ENCODE results near the gene COX7C. TPM values are rescaled to one million over a fixed set of nuclear protein-coding genes. Genes with fewer than 3 reads are reported as not detected.

COX7C gene
- total RNA-seq, 4 donors from 2014 or later, result 217 to 683 (median 474) TPM

DNA sequence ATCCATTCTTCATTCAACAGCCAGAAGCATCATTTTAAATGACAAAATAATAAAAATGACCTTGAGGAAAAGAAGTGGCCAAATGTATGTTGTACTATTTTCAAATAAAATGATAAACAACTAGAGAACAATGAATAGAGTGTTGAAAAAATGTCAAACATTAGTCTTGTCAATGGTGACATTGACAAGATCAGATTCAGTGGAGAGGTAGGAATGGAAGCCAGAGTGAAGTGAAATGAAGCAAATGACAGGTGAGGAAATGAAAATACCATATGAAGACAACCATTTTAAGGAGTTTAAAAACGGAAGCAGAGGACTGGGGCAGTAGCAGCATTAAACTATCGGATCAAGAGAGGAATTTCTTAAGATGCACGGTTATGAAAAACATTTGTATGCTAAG is 38.2 kb upstream of the COX7C start:
- Histone ChIP-seq H3K27ac (no peak overlapping the region), H3K27me3 (no peaks in the 10 kb centered on the region), H3K4me3 (replicated peaks in 1 of 3) (no peak overlapping the region), H3K9me3 (no peaks in the 10 kb centered on the region), H3K36me3 (no peaks in the 10 kb centered on the region), H3K4me1 (no peaks in the 10 kb centered on the region)
- DNase-seq, result no peak
- no peak for TF ChIP-seq POLR2A (IDR thresholded peaks at IDR 0.05)
- TF ChIP-seq, protein P1, sequence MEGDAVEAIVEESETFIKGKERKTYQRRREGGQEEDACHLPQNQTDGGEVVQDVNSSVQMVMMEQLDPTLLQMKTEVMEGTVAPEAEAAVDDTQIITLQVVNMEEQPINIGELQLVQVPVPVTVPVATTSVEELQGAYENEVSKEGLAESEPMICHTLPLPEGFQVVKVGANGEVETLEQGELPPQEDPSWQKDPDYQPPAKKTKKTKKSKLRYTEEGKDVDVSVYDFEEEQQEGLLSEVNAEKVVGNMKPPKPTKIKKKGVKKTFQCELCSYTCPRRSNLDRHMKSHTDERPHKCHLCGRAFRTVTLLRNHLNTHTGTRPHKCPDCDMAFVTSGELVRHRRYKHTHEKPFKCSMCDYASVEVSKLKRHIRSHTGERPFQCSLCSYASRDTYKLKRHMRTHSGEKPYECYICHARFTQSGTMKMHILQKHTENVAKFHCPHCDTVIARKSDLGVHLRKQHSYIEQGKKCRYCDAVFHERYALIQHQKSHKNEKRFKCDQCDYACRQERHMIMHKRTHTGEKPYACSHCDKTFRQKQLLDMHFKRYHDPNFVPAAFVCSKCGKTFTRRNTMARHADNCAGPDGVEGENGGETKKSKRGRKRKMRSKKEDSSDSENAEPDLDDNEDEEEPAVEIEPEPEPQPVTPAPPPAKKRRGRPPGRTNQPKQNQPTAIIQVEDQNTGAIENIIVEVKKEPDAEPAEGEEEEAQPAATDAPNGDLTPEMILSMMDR (IDR thresholded peaks at IDR 0.05), result no peak
- WGBS, 2 donors, result 78 to 85% methylated on average over 3 of the region's 3 CpGs
- intact Hi-C loops (cut with DNase I), result no loop called here

DNA sequence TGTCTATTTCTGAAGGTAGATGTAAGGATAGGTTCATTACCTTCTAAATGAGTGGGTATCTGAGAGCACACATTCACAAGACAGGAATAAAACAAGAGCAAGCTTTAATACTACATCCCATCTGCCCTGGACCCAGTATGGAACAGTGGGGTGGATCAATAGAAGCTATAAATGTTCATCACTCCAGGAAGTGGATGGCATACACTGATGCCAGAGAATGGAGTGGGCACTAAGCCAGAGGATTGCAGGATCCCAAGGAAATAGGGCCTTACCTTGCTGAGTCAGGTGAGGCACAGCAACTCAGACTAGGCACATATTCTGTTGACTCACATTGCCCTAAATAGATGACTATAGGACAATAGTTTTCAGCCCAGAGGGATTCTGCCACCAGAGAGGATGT is 21.3 kb upstream of the COX7C start:
- no peak overlapping the region for H3K27ac ChIP-seq
- DNase-seq, result no peak
- H3K27me3 ChIP-seq, result no peaks in the 10 kb centered on the region
- H3K36me3 ChIP-seq, result no peaks in the 10 kb centered on the region
- H3K4me3 ChIP-seq (replicated peaks in 1 of 3), result no peak overlapping the region
- intact Hi-C loops (cut with DNase I), result no loop called here
- no peak for TF ChIP-seq POLR2A (IDR thresholded peaks at IDR 0.05)
- TF ChIP-seq, protein P1 (IDR thresholded peaks at IDR 0.05), result no peak
- no peaks in the 10 kb centered on the region for H3K4me1 ChIP-seq
- no peaks in the 10 kb centered on the region for H3K9me3 ChIP-seq

DNA sequence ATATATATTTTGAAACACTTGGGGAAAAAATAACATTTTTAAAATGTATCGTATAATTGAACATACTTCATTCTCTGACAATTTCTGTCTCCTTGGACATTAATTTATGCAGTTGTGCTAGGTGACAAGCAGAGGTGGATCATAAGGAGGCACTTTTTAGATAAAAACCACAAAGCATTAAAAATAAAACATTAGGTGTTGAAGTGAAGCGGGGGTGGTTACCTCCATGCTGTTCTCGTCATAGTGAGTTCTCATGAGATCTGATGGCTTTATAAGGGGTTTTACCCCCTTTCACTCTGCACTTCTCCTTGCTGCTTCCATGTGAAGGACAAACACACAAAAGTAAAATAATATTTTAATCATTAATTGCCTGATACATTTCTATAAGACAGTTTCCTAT is 11.9 kb upstream of the COX7C start:
- WGBS, 2 donors, result 84 to 94% methylated on average over 3 of the region's 3 CpGs
- Histone ChIP-seq H3K4me3 (replicated peaks in 1 of 3) (no peak overlapping the region), H3K36me3 (no peaks in the 10 kb centered on the region), H3K4me1 (no peaks in the 10 kb centered on the region), H3K9me3 (no peaks in the 10 kb centered on the region), H3K27ac (no peak overlapping the region), H3K27me3 (no peaks in the 10 kb centered on the region)
- intact Hi-C loops (cut with DNase I), result no loop called here
- DNase-seq, result no peak
- no peak for TF ChIP-seq POLR2A (IDR thresholded peaks at IDR 0.05)

DNA sequence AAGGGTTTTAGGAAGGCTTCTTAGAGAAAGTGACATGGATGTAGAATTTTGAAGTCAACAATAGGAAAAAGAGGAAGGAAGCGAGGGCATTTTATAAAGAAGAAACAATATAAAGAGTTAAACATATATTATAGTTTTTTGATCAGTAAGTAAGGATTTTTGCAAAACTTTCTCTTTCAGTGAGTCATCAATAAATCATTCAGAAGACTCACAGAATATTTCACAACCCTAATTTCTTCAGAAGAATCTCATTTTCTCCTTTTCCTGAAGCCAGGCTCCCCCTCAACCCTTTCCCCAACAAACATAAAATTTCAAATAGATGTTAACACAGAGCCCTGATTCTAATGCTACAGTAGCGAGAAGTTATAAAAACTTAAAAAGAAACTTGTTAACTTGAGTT is 4.3 kb upstream of the COX7C start:
- Histone ChIP-seq H3K27me3 (no peaks in the 10 kb centered on the region), H3K27ac (no peak overlapping the region), H3K4me3 (replicated peaks in 1 of 3) (no peak overlapping the region), H3K9me3 (no peaks in the 10 kb centered on the region), H3K36me3 (no peaks in the 10 kb centered on the region), H3K4me1 (no peaks in the 10 kb centered on the region)
- 88 to 94% methylated on average over 2 of the region's 2 CpGs for WGBS, 2 donors
- intact Hi-C loops (cut with DNase I), result no loop called here
- TF ChIP-seq, protein P1 (IDR thresholded peaks at IDR 0.05), result no peak
- TF ChIP-seq POLR2A (IDR thresholded peaks at IDR 0.05), result no peak
- DNase-seq, result no peak

DNA sequence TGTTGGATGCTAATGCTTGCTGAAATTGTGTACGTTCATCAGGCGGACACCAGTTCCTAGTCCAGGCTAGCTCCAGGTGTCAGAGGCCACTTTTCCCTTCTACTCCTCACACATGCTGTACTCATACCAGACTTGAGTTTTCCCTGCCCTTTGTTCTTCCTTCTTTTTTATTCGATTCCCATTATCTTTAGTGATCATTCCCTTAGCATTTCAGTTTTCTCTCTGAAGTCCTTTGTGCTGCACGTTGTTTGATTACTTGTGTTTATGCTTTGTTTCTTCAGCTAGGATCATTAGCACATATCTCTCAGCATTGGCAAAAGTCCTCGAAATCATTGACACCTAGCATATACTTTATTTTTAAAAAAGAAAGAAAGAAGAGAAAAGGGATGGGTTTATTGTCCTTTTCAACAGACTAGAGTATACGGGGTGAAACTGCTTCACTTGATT is 409 bp upstream of the COX7C start:
- 66% methylated on average over 6 of the region's 6 CpGs for WGBS, 2 donors
- H3K9me3 ChIP-seq, result no peaks in the 10 kb centered on the region
- DNase-seq, result peak in 1 of 2 donors; percentile 3
- no peak overlapping the region for H3K27ac ChIP-seq
- H3K27me3 ChIP-seq, result no peaks in the 10 kb centered on the region
- TF ChIP-seq, protein P1 (IDR thresholded peaks at IDR 0.05), result no peak
- TF ChIP-seq POLR2A (IDR thresholded peaks at IDR 0.05), result no peak
- peaks cover 13 to 24% of the 10 kb centered on the region in 2 donors for H3K36me3 ChIP-seq
- H3K4me1 ChIP-seq, result peaks cover 0 to 3% of the 10 kb centered on the region in 2 donors
- intact Hi-C loops (cut with DNase I), result no loop called here
- H3K4me3 ChIP-seq (replicated peaks in 1 of 3), result no peak overlapping the region
